HG02642 (cell line): ENCODE measurements around the gene PLBD1.

Experiments used
- ATAC-seq: cut with Tn5 transposase; IDR thresholded peaks from one replicate; pipeline ENCODE4 v1.9.1; 2021; ENCODE audit warnings: mild to moderate bottlenecking; ENCODE audit not compliant: unreplicated experiment, poor library complexity

The PLBD1 gene, protein sequence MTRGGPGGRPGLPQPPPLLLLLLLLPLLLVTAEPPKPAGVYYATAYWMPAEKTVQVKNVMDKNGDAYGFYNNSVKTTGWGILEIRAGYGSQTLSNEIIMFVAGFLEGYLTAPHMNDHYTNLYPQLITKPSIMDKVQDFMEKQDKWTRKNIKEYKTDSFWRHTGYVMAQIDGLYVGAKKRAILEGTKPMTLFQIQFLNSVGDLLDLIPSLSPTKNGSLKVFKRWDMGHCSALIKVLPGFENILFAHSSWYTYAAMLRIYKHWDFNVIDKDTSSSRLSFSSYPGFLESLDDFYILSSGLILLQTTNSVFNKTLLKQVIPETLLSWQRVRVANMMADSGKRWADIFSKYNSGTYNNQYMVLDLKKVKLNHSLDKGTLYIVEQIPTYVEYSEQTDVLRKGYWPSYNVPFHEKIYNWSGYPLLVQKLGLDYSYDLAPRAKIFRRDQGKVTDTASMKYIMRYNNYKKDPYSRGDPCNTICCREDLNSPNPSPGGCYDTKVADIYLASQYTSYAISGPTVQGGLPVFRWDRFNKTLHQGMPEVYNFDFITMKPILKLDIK

DNA sequence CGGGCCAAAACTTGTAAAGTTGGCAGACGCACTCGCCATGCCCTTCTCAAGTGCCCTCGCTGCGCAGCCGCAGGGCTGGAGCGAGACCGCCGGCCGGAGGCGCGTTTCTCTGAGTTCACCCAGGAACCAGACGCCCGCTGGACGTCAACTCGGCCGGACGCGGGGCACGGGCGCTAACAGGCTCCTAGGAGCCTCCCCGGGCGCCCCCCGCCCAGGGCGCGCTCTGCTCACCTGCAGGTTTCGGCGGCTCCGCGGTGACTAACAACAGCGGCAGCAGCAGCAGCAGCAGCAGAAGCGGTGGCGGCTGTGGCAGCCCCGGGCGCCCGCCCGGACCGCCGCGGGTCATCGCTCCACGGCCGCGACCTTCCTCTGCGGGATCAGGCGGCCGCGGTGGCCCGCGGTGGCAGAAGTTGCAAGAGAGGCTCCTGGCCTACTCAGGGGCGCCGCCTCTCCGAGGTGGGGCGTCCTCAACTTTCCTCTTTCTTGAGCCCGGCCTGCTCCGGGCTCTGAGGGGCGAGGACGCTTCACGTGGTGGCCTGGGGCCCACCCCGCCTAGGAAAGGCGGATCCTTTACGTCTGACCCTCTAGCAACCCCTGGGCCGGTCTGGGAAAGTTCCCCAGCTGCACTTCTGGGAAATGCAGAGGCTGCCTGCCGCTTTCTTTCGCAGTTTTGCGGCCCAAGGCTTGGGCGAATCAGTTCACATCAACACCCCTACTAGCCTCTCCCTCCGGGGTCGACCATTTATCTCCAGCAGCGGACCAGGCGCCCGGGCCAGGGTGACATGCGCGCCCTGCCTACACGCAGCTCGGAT lies at the start of gene PLBD1:
Gene PLBD1, minus strand, starts transcription at position 533 of the 812 bp plus-strand sequence. Its CDS starts 187 bp downstream, at position 346.
- ATAC-seq = peak; percentile 69

DNA sequence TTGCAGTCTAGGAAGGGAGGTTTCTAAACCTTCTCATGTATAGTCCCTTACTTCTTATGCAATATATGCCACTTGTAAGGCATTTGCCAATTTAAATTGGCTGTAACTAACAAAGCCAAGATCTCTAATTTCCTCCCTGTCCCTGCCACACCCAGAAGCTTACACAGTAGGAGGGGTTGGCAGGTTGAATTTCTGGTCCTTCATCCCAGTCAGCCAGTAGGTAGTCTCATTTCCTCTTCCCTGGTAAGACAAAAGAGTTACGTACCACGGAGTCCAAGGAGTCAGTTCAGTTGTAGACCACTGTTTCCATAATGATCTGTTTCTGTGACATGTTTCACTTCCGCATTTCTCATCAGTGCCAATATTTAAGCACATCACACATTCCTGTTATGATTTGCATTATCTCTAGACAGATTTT lies 47.0 kb upstream of the PLBD1 start:
- peak; percentile 42 for ATAC-seq

DNA sequence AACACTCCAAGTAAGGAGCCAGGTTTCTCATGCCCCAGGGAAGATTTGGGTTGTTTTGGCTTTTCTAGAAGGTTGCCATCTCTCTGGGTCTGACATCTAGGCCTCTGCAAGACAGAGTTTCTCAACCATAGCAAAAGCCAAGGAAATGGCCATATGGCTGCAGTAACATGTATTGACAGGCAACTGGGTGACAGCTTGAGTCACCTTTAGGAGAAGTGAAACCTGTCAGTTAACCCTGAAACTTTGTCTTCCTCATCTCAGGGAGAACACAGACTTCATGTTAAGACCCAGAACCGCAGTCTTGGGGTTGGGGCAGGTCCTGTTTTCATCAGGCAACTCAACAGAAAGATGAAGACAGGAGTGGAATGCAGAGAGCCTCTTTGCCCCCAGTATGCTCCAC lies 46.0 kb upstream of the PLBD1 start:
- peak; percentile 98 for ATAC-seq

DNA sequence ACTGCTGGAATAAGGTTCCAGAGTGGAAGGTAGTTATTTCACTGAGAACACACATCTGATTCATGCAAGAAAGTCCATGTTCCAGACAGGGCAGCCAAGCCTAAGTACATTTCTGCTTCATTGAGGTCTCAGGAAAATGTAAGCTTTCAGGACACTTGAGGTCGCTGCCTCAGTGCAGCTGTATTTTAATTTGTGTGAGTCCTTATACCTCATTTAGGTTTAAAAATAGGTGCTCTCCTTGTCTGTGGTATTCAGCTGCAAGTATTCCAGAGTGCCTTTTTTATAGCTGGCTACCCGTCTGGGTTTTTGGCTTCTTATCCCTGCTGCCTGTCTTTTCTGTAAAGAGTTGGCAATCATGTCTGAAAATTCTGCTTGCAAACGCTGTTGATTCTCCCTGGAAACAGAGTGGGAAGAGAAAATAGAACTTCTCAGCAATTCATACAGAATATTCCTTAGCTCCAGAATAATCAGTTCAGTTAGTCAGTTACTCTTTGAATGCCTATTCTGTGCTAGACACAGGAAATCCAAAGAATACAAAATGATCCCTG lies 45.3 kb upstream of the PLBD1 start:
- no peak for ATAC-seq

GRCh38 chr12:14612250-14612649 lies 44.6 kb upstream of the PLBD1 start:
- ATAC-seq = no peak

DNA sequence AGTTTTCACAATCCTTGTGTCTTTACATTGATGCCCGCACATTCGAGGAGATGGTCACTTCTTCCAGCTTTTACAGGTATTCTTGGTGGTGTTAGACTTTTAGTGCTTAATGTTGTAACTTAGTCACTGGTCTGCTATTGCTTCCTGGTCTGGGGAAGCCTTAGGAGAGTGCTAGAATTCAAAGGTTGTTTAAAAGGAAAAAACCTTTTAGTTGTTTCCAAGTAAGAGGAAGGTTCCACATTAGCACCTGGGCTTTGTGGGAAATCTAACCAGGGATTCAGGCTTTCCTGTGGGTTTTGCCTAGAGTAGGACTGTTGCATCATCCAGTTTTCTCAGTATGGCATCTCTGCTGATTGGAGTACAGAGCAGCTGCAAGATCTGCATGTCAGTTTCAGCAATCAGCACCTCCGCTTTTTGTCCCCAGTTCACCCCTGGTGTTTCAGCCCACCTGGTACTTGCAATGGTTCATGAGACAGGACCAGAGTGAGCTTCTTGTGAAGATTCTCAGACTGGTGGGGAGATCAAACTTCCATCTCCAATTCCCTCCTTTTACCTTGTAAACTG lies 44.0 kb upstream of the PLBD1 start:
- no peak for ATAC-seq

DNA sequence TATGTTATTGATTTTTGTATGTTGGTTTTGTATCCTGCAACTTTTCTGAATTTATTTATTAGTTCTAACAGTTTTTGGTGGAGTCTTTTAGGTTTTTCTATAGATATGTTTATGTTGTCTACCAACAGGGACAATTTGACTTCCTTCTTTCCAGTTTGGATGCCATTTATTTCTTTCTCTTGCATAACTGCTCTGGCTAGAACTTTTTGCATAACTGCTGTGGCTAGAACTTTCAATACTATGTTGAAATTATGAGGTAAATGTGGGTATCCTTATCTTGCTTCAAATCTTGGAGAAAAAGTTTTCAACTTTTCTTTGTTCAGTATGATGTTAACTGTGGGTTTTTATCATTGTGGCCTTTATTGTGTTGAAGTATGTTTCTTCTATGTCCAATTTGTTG lies 39.9 kb upstream of the PLBD1 start:
- ATAC-seq = no peak

GRCh38 chr12:14605401-14605989 lies 37.8 kb upstream of the PLBD1 start:
- no peak for ATAC-seq

DNA sequence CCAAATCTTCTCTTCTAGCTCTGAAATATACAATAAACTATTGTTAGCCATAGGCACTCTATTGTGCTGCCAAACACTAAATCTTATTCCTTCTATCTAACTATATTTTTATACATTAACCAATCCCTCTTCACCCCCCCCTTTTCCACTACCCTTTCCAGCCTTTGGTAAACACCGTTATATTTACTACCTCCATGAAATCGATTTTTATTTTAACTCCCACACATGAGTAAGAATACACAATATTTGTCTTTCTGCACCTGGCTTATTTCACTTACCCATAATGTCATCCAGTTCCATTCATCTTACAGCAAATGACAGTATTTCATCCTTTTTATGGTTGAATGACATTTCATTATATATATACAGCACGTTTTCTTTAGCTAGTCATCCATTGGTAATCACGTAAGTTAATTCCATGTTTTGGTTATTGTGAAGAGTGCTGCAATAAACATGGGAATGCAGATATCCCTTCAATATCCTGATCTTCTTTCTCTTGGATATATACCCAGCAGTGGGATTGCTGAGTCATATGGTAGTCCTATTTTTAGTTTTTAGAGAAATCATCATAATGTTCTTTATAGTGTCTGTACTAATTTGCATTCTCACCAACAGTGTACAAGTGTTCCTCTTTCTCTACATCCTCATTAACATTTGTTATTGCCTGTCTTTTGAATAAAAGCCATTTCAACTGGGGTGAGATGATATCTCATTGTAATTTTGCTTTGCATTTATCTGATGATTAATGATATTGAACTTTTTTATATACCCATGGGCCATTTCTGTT lies 34.2 kb upstream of the PLBD1 start:
- no peak for ATAC-seq

- no peak for ATAC-seq
Observed at GRCh38 chr12:14597480-14597879, 29.8 kb upstream of the PLBD1 start.

DNA sequence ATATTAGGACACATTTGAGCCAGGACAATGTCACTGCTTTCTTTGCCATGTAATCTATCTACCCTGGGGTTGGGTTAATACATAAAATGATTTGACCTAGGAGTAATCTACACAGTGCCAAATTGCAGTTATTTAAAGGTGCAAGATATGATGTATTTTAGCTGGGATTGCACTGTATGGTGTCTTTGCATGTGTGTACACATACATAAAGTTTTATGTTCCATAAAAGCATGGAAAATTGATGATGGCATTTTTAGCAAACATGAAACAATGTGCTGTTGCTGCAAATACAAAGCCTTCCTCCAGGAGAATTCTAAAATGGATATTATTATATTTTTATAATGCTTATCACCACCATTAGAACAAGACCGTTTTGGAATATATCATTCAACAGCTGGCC lies 24.0 kb upstream of the PLBD1 start:
- ATAC-seq = no peak

GRCh38 chr12:14589169-14590004 lies 21.7 kb upstream of the PLBD1 start:
- no peak for ATAC-seq

DNA sequence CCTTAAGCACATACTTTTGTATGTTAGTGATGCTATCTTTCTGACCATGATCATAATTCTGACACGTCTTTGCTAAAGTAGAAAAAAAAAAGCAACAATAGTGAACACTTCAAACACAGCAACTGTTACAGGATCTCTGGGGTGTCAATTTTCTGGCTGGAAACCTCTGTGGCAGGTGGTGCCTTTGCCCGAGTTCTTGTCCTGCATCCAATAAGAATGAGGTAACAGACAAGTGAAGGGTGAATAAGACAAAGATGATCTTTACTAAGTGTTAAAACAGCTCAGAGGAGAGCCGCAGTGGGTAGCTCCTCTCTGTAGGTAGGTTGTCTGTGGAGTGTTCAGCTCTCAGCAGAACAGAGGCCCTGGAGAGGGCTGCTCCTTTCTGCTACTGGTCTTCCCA lies 20.9 kb upstream of the PLBD1 start:
- no peak for ATAC-seq

DNA sequence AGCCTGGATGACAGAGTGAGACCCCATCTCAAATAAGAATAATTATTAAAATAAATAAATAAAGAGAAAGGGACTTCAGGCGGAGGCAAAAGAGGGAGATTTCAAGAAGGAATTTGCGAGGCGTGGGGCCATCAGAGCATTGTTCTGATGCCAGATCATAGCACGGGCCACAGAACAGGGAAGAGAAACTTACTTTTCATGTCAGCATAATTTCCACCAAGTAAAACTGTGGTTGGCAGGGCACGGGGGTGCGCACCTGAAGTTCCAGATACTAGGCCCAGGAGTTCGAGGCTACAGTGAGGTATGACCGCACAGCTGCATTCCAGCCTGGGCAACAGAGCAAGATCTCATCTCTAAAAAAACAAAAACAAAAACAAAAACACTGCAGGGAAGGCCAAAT lies 11.0 kb upstream of the PLBD1 start:
- ATAC-seq = no peak

DNA sequence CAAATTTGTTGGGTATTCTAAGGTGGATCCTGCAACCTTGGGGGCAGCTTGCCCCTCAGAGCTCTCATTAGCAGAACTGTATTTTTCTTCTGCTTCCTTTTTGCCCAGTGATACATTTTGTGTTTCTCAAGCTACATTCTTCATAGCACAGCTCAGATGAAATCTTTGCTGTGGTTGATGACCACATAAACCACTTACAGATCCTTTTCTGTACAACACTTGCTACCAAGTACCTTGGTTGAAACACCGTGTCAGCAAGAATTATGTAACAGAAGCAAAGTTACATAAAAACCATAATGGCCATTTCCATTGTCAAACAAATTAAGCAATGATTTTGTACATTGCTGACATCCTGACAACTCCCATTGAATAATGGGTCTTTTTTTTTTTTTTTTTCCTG lies 9.7 kb upstream of the PLBD1 start:
- peak; percentile 55 for ATAC-seq

GRCh38 chr12:14576896-14577295 lies 9.2 kb upstream of the PLBD1 start:
- peak; percentile 21 for ATAC-seq

GRCh38 chr12:14575585-14575984 lies 7.9 kb upstream of the PLBD1 start:
- ATAC-seq = no peak

DNA sequence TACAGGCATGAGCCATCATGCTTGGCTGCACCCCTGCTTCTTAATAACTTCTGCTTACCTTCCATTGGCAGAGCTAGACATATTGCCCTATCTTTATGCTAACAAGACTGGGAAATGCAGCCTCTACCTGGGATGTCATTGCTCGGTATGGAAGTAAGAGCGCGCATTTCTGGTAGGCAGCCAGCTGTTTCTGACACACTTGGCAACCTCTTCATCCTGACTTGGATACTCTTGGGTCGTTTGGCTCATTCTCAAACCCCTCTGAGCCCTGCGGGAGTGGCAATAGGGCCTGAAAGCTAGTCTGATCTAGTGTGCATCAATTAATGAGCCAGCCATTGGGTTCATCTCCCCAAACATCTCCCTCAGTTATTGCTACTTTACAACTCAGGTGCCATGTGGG lies 5.4 kb upstream of the PLBD1 start:
- ATAC-seq = no peak

- ATAC-seq = no peak
Observed at GRCh38 chr12:14572401-14572800, 4.7 kb upstream of the PLBD1 start.
